GM12878 (cell line): ENCODE measurements around the gene ING5. TPM values are rescaled to one million over a fixed set of nuclear protein-coding genes. Genes with fewer than 3 reads are reported as not detected.

Experiments
- ATAC-seq: fragments of 200-7000 bp; cut with Tn5 transposase; 3 replicates; pipeline ENCODE4 v1.9.1; 2020; ENCODE audit warnings: mild to moderate bottlenecking, moderate library complexity
- BruUV-seq: library from RNA; stranded (reverse); fragments of 400-500 nt; replicated peaks from 2 replicates; lab custom pipeline; 2021; lab: Mats Ljungman, UMichigan
- CTCF ChIA-PET: fragments of 300-600 bp; sonication (Branson Sonifier 250); formaldehyde crosslinking; extraction: SDS; loops from one replicate; lab custom pipeline; 2021; ENCODE audit warnings: inconsistent platforms; lab: Yijun Ruan, JAX
- POLR2A ChIA-PET: fragments of 350-600 bp; formaldehyde crosslinking; extraction: SDS; loops from one replicate; lab custom pipeline; 2021; ENCODE audit warnings: inconsistent platforms; lab: Charles Lee
- RAD21 ChIA-PET: fragments of 300-600 bp; sonication (Branson Sonifier 250); formaldehyde crosslinking; loops from one replicate; lab custom pipeline; 2023; ENCODE audit warnings: antibody characterized with exemption; ENCODE audit not compliant: unreplicated experiment; lab: Charles Lee
- SMC1A ChIA-PET: fragments of 300-600 bp; sonication (Branson Sonifier 250); formaldehyde crosslinking; loops from one replicate; lab custom pipeline; 2023; ENCODE audit not compliant: unreplicated experiment, uncharacterized antibody; lab: Charles Lee
- DNase-seq: peaks from one replicate; pipeline ENCODE4 v3.0.0-alpha.2; 2011; ENCODE audit warnings: low read depth, low spot score
- FAIRE-seq: peaks from 3 replicates; lab custom pipeline; 2011; peaks lifted over from hg19 to GRCh38; lab: Jason Lieb, UNC
- H2AFZ ChIP-seq: 2 replicates; pipeline ENCODE4 v1.6.0; 2011; ENCODE audit warnings: low read depth, low read length, control low read depth; ENCODE audit not compliant: control insufficient read depth
- H3K27ac ChIP-seq: 2 replicates; pipeline ENCODE4 v1.5.1; 2011; ENCODE audit warnings: control low read depth; ENCODE audit not compliant: control insufficient read depth, insufficient read depth
- H3K27me3 ChIP-seq, 2 experiments: replicated peaks in 1 of 2; 2 replicates each; pipeline versions ENCODE4 v1.6.0 to v1.6.1; 2011; ENCODE audit warnings: low read length in 1 of 2; ENCODE audit not compliant: control insufficient read depth in 2 of 2, insufficient read depth in 2 of 2
- H3K36me3 ChIP-seq, 2 experiments: 2 replicates each; pipeline ENCODE4 v1.5.1; 2011; ENCODE audit warnings: low read length in 1 of 2; ENCODE audit not compliant: control insufficient read depth in 2 of 2, insufficient read depth in 2 of 2
- H3K4me1 ChIP-seq: 2 replicates; pipeline ENCODE4 v1.6.1; 2011; ENCODE audit warnings: mild to moderate bottlenecking, low read length, moderate library complexity, mixed read lengths; ENCODE audit not compliant: control insufficient read depth, insufficient read depth
- H3K4me2 ChIP-seq: 2 replicates; pipeline ENCODE4 v1.6.0; 2011; ENCODE audit warnings: control low read depth; ENCODE audit not compliant: control insufficient read depth, insufficient read depth
- H3K4me3 ChIP-seq: fragments of 200-600 bp; sonication (generic); 2 replicates; pipeline ENCODE4 v1.5.1; 2016
- H3K79me2 ChIP-seq: 2 replicates; pipeline ENCODE4 v1.6.0; 2011; ENCODE audit warnings: low read length; ENCODE audit not compliant: control insufficient read depth, insufficient read depth
- H3K9ac ChIP-seq: 2 replicates; pipeline ENCODE4 v1.8.0; 2011; ENCODE audit warnings: low read length, control low read depth, mixed read lengths; ENCODE audit not compliant: control insufficient read depth, insufficient read depth
- H3K9me3 ChIP-seq: replicated peaks from 3 replicates; pipeline ENCODE4 v1.5.1; 2011; ENCODE audit warnings: mild to moderate bottlenecking, low read length; ENCODE audit not compliant: control insufficient read depth, insufficient read depth
- H4K20me1 ChIP-seq: 2 replicates; pipeline ENCODE4 v1.6.0; 2011; ENCODE audit not compliant: control insufficient read depth, insufficient read depth
- ASH2L ChIP-seq: fragments of 300-600, 200-600 bp; sonication (generic); IDR thresholded peaks from 2 replicates; pipeline ENCODE4 v1.6.1; 2017; ENCODE audit warnings: low read depth, mild to moderate bottlenecking, borderline replicate concordance
- CREB1 ChIP-seq: IDR thresholded peaks from 2 replicates; pipeline ENCODE4 v1.6.1; 2012; ENCODE audit warnings: low read depth, mild to moderate bottlenecking, inconsistent platforms
- CREM ChIP-seq: IDR thresholded peaks from 2 replicates; pipeline ENCODE4 v1.6.1; 2014; ENCODE audit warnings: antibody characterized with exemption, low read depth
- HDAC6 ChIP-seq: fragments of 200-600 bp; sonication (generic); IDR thresholded peaks from one replicate; pipeline ENCODE4 v1.8.0; 2017; ENCODE audit warnings: antibody characterized with exemption; ENCODE audit not compliant: unreplicated experiment
- POLR2AphosphoS2 ChIP-seq: IDR thresholded peaks from 2 replicates; pipeline ENCODE4 v1.6.1; 2011; ENCODE audit warnings: low read depth, mild to moderate bottlenecking, low read length, improper control_type of control experiment, moderate library complexity
- RELA ChIP-seq: fragments of 450-650 bp; IDR thresholded peaks from 2 replicates; pipeline ENCODE4 v1.8.0; 2014; ENCODE audit warnings: borderline replicate concordance; ENCODE audit not compliant: partially characterized antibody
- SMARCA5 ChIP-seq: fragments of 450-650 bp; IDR thresholded peaks from 2 replicates; pipeline ENCODE4 v1.6.1; 2017; ENCODE audit warnings: mild to moderate bottlenecking
- SREBF1 ChIP-seq: IDR thresholded peaks from 2 replicates; pipeline ENCODE4 v1.6.1; 2012; ENCODE audit warnings: mild to moderate bottlenecking, low read length
- USF1 ChIP-seq: IDR thresholded peaks from 2 replicates; pipeline ENCODE4 v1.6.1; 2011; ENCODE audit warnings: borderline replicate concordance, low read depth, mild to moderate bottlenecking, moderate library complexity, mixed read lengths, low read length; ENCODE audit not compliant: insufficient read depth; ENCODE audit errors: extremely low read length
- ZNF622 ChIP-seq: fragments of 450-650 bp; IDR thresholded peaks from 2 replicates; pipeline ENCODE4 v1.6.1; 2017; ENCODE audit warnings: mild to moderate bottlenecking, inconsistent platforms
- WGBS: methylation state at CpG from one replicate; pipeline ENCODE4 v1.1.6; 2016; ENCODE audit warnings: low lambda C conversion rate; ENCODE audit not compliant: insufficient replicate concordance, insufficient coverage; ENCODE audit errors: missing lambda C conversion rate; 5-methylcytosine and 5-hydroxymethylcytosine counted together
- in situ Hi-C: fragments of 300-500 bp; cut with MboI; formaldehyde crosslinking; loops from 9 replicates; pipeline ENCODE4 v1.14.3; 2018; ENCODE audit warnings: mixed read lengths
- intact Hi-C: fragments of 100-400 bp; cut with micrococcal nuclease; formaldehyde crosslinking; loops from one replicate; pipeline ENCODE4 v1.14.2; 2022; ENCODE audit not compliant: unreplicated experiment
- polyA plus RNA-seq, 11 experiments: library from polyadenylated mRNA; depleted of rRNA in 4 of 11; unstranded in 6 of 11; stranded (reverse) in 5 of 11; fragments of >200 nt; fragmentation: Nextera tagmentation in 4 of 11; fragmentation: Illumina TruSeq in 1 of 11; extraction: Ambion mirVana in 4 of 11; extraction: Trizol in 1 of 11; gene quantifications; 1 replicate in 1 of 11; 2 replicates in 10 of 11; pipeline versions ENCODE4 v1.2.1 to v1.2.3, GENCODE V29; 2011 to 2016; ENCODE audit warnings: inconsistent platforms in 2 of 11, missing spikeins in 2 of 11, low read depth in 1 of 11
- total RNA-seq, 4 experiments: library from RNA; depleted of rRNA in 3 of 4; stranded (reverse); fragments of >200 nt in 3 of 4; fragmentation: Illumina TruSeq in 1 of 4; extraction: Trizol in 1 of 4; gene quantifications; 2 replicates each; pipeline versions ENCODE4 v1.2.1 to v1.2.3, GENCODE V29; 2013 to 2021
- TF ChIP-seq, protein P1 (sequence below): IDR thresholded peaks from 2 replicates; pipeline ENCODE4 v1.6.1; 2011; ENCODE audit warnings: low read depth, low read length, improper control_type of control experiment, borderline replicate concordance

Gene ING5
- total and polyA plus RNA-seq, 10 of the 15 experiments (the other 5 are each of a cell fraction or from before 2014, with no cell fraction given): 10.0 to 46.1 (median 27.2) TPM

DNA sequence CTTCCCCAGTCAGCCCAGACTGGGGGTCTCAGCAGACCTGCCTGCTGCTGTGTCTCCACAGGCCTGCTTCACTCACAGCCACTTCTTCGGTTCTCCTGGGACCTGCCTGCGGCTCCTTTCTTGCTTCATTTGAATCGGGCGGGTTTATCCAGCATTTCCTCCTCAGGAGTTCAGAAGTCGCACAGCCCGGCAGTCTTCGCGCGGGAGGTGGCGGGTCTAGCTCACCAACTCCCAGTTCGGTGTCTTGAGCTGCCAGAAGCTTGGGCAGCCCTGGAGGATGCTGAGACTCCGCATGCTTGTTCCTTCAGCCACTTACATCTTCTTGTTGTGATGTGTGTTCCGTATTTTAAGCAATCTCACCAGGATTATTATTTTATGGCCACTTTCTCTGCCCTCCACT is 43.4 kb downstream of the ING5 start:
- Histone ChIP-seq H3K4me2 (no peak overlapping the region), H3K36me3 (peaks cover 2 to 10% of the 10 kb centered on the region in 2 experiments), H3K9ac (no peak overlapping the region), H3K79me2 (peaks cover under 1% of the 10 kb centered on the region; the same call in 1 of the 2 replicates), H2AFZ (no peak overlapping the region), H3K9me3 (no peaks in the 10 kb centered on the region; the same call in 2 of the 3 replicates), H4K20me1 (no peaks in the 10 kb centered on the region), H3K27me3 (no peaks in the 10 kb centered on the region), H3K4me1 (peaks cover under 1% of the 10 kb centered on the region; the same call in 1 of the 2 replicates), H3K4me3 (no peak overlapping the region), H3K27ac (no peak overlapping the region)
- WGBS: over 99% methylated on average over 13 of the region's 13 CpGs
- POLR2A ChIA-PET: no interaction called here
- TF ChIP-seq ZNF622 (no peak), SREBF1 (no peak), CREB1 (no peak), HDAC6 (no peak), SMARCA5 (no peak), CREM (no peak), USF1 (no peak), RELA (no peak), POLR2AphosphoS2 (no peak), ASH2L (no peak)
- TF ChIP-seq, protein P1, sequence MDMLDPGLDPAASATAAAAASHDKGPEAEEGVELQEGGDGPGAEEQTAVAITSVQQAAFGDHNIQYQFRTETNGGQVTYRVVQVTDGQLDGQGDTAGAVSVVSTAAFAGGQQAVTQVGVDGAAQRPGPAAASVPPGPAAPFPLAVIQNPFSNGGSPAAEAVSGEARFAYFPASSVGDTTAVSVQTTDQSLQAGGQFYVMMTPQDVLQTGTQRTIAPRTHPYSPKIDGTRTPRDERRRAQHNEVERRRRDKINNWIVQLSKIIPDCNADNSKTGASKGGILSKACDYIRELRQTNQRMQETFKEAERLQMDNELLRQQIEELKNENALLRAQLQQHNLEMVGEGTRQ: no peak
- intact Hi-C loops (no loop called here), in situ Hi-C loops (no loop called here)
- SMC1A ChIA-PET: no interaction called here
- ATAC-seq (no peak), FAIRE-seq (no peak), DNase-seq (no peak)
- BruUV-seq: no TSS peak
- RAD21 ChIA-PET: no interaction called here
- CTCF ChIA-PET: no interaction called here
